Measurements from ENCODE around the gene GRIPAP1. TPM values are rescaled to one million over a fixed set of nuclear protein-coding genes. Genes with fewer than 3 reads are reported as not detected.

Gene GRIPAP1, protein sequence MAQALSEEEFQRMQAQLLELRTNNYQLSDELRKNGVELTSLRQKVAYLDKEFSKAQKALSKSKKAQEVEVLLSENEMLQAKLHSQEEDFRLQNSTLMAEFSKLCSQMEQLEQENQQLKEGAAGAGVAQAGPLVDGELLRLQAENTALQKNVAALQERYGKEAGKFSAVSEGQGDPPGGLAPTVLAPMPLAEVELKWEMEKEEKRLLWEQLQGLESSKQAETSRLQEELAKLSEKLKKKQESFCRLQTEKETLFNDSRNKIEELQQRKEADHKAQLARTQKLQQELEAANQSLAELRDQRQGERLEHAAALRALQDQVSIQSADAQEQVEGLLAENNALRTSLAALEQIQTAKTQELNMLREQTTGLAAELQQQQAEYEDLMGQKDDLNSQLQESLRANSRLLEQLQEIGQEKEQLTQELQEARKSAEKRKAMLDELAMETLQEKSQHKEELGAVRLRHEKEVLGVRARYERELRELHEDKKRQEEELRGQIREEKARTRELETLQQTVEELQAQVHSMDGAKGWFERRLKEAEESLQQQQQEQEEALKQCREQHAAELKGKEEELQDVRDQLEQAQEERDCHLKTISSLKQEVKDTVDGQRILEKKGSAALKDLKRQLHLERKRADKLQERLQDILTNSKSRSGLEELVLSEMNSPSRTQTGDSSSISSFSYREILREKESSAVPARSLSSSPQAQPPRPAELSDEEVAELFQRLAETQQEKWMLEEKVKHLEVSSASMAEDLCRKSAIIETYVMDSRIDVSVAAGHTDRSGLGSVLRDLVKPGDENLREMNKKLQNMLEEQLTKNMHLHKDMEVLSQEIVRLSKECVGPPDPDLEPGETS
- total RNA-seq: 24.5 and 35.8 TPM in 2 replicates

DNA sequence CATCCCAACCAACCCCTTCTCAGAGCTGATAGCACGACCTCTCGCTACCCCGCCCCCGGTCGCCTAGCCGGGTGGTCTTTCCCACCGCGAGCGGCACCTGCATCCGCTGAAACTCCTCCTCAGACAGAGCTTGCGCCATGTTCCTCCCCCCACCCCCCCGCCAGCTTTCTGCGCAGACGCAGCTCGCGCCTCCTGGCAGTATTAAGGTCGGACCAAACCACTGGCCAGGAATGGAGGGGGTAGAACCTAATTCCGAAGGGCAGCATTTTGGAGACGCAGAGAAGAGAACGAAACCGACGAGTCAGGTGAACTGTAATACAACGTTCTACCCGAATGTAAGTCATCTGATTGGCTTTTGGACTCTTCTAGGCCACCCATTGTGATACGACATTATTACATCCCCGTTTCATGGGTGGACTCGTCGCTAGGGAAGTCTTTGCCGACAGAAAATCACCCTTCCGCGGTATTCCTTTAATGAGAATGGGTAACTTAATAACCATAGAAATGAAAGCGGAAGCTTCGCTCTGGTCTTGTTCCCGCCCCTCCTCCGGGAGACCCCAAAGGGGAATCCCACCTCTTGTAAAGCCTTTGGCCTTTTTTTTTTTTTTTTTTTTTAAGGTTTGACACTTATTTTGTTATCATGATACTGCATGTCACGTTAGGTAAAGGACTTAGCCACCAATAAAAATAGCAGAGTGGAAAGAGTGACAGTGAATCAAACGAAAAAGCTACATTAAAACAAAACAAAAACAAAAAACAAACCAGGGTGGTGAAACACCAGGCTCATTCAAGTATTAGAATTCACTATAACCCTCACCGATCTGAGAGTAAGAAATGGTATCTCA is at the start of gene GRIPAP1:
Gene GRIPAP1 (minus strand): TSS at position 174 of the 845 bp plus-strand sequence. CDS start 35 bp downstream, at position 139.
- no peak for FAIRE-seq

DNA sequence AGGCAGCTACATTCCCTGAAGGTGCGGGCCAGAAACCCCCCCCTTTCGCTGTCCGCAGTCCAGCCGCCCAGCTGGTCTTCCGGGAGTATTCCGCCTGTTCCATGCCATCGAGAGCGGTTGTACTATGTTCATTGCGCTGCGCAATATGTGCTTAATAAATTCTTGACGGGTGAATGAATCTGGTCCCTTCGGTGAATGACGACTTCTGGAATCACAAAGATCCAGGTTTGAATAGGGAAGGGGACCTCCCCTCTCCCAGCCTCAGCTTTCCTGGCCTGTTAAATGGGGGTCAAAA is 41.9 kb upstream of the GRIPAP1 start:
- Histone ChIP-seq H3K4me3 (ENCODE audit: low read depth, low read length) (peak overlapping the region; percentile 17), H3K27me3 (ENCODE audit: control insufficient read depth, insufficient read depth, low read length) (no peaks in the 10 kb centered on the region), H3K36me3 (ENCODE audit: control insufficient read depth, insufficient read depth, low read length) (peaks cover 5% of the 10 kb centered on the region)
- FAIRE-seq: no peak
- TF ChIP-seq, protein P1, sequence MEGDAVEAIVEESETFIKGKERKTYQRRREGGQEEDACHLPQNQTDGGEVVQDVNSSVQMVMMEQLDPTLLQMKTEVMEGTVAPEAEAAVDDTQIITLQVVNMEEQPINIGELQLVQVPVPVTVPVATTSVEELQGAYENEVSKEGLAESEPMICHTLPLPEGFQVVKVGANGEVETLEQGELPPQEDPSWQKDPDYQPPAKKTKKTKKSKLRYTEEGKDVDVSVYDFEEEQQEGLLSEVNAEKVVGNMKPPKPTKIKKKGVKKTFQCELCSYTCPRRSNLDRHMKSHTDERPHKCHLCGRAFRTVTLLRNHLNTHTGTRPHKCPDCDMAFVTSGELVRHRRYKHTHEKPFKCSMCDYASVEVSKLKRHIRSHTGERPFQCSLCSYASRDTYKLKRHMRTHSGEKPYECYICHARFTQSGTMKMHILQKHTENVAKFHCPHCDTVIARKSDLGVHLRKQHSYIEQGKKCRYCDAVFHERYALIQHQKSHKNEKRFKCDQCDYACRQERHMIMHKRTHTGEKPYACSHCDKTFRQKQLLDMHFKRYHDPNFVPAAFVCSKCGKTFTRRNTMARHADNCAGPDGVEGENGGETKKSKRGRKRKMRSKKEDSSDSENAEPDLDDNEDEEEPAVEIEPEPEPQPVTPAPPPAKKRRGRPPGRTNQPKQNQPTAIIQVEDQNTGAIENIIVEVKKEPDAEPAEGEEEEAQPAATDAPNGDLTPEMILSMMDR (IDR thresholded peaks at IDR 0.05; ENCODE audit: insufficient read depth, low read length, severe bottlenecking): no peak
- DNase-seq (ENCODE audit: low read depth): no peak

More for the DNA sequence above, at the start of gene GRIPAP1:
- Histone ChIP-seq H3K27me3 (ENCODE audit: control insufficient read depth, insufficient read depth, low read length) (no peaks in the 10 kb centered on the region), H3K4me3 (ENCODE audit: low read depth, low read length) (peak within 1 kb of the TSS; percentile 72), H3K36me3 (ENCODE audit: control insufficient read depth, insufficient read depth, low read length) (peaks cover 6% of the 10 kb centered on the region)
- DNase-seq (ENCODE audit: low read depth): peak; percentile 60
- TF ChIP-seq, protein P1 (IDR thresholded peaks at IDR 0.05; ENCODE audit: insufficient read depth, low read length, severe bottlenecking): no peak

DNA sequence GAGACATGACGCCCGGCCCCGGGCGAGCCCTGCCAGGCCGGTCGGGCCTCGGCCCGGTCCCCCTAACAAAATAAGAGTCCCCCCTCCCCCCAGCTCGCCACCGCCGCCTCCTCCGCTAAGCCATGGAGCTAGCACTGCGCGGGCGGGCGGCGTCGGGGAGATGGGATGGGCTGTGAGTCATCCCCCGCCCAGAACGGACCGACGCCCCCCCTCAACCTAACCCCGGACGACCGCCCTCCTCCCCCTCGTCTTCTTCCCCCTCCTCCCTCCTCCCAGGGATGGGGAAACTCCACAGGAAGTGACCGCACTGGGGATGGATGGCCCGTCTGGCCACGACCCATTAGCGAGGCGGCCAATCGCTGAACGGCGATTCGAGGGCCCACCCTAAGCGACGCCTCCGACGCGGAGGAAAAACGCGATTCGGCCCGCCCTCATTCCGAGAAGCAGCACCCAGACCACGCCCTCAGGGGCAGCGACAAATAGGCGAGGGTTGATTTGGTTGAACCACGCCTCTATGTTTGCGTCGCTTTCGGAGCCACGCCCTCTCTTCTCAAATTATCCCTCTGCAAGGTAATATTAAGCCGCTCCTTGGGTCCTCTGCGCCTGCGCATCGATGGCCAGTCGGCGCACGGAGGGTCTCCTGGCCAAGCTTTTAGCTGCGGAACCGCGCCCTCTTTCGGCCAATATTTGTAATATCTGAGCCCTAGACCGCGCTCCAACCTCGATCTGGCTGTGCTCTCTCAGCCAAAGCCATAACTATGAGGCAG is 41.3 kb upstream of the GRIPAP1 start, which contains the start of gene TFE3:
Gene TFE3 (minus strand): TSS at position 138 of the 767 bp plus-strand sequence. CDS start 131 bp downstream, at position 7.
- H3K27me3 ChIP-seq (ENCODE audit: control insufficient read depth, insufficient read depth, low read length): no peaks in the 10 kb centered on the region
- peak within 1 kb of the TSS; percentile 71 for H3K4me3 ChIP-seq (ENCODE audit: low read depth, low read length)
- FAIRE-seq (peak; percentile 32), DNase-seq (ENCODE audit: low read depth) (peak; percentile 96)
- H3K36me3 ChIP-seq (ENCODE audit: control insufficient read depth, insufficient read depth, low read length): peaks cover 9% of the 10 kb centered on the region
- TF ChIP-seq, protein P1 (IDR thresholded peaks at IDR 0.05; ENCODE audit: insufficient read depth, low read length, severe bottlenecking): peak; percentile 59

DNA sequence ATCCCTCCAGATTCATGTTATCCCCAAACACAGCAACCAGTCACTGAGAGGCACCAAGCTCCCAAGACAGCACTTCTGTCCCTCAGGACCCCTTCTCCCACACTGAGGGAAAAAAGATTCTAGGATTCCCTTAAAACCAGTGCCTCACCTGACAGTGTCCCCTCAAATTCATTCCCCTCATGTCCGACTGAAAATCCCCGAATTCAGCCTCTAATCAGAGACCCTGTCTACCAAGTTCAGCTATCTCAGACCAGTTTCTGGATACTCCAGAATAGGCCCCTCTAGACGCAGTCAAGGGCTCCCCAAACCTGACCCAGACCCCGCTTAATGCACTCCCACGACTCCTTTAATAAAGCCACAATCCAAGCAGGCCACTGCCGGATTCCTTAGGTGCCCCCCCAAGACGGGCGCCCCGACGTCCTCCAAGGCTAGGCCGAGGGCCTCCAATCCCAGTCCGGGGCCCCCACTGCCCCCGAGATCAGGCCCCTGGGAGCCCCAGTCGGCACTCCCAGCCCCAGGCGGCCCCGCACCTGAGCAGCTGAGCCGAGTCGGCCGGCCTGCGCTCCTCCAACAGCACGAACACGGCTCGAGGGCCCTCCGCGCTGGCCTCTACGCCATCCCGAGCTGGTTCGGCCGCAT is 40.6 kb upstream of the GRIPAP1 start:
- DNase-seq (ENCODE audit: low read depth): no peak
- Histone ChIP-seq H3K4me3 (ENCODE audit: low read depth, low read length) (peak overlapping the region; percentile 71), H3K36me3 (ENCODE audit: control insufficient read depth, insufficient read depth, low read length) (peaks cover 13% of the 10 kb centered on the region), H3K27me3 (ENCODE audit: control insufficient read depth, insufficient read depth, low read length) (no peaks in the 10 kb centered on the region)
- no peak for FAIRE-seq
- TF ChIP-seq, protein P1 (IDR thresholded peaks at IDR 0.05; ENCODE audit: insufficient read depth, low read length, severe bottlenecking): no peak
